H1 (cell line): Measurements from ENCODE around the gene C1D. TPM values are rescaled to one million over a fixed set of nuclear protein-coding genes. Genes with fewer than 3 reads are reported as not detected.
A peak's percentile ranks its signal among the peaks of the same experiment; 100 is the strongest.

Source experiments
- CTCF ChIA-PET: fragments of 300-600 bp; sonication (Branson Sonifier 250); formaldehyde crosslinking; loops from one replicate; lab custom pipeline; 2021; ENCODE audit not compliant: partially characterized antibody; lab: Charles Lee
- POLR2A ChIA-PET: fragments of 300-600 bp; sonication (Branson Sonifier 250); formaldehyde crosslinking; loops from one replicate; lab custom pipeline; 2021; ENCODE audit warnings: inconsistent platforms; ENCODE audit not compliant: partially characterized antibody; lab: Charles Lee
- DNase-seq, 2 experiments: peaks; one replicate each; pipeline versions ENCODE4 v3.0.0 to v3.0.0-alpha.2; 2010 to 2022; ENCODE audit warnings: low spot score in 2 of 2, low read depth in 1 of 2, mixed read lengths in 1 of 2
- FAIRE-seq: peaks from 2 replicates; lab custom pipeline; 2011; peaks lifted over from hg19 to GRCh38; lab: Jason Lieb, UNC
- H2AFZ ChIP-seq: 2 replicates; pipeline ENCODE4 v1.8.1; 2012; ENCODE audit warnings: low read length, inconsistent platforms
- H2AK5ac ChIP-seq: 2 replicates; pipeline ENCODE4 v1.6.1; 2013; ENCODE audit warnings: low read depth, low read length
- H2BK120ac ChIP-seq: replicated peaks from 2 replicates; pipeline ENCODE3; 2013; ENCODE audit warnings: low read depth, low read length, inconsistent platforms
- H2BK12ac ChIP-seq: 2 replicates; pipeline ENCODE4 v1.6.1; 2013; ENCODE audit warnings: low read depth, low read length
- H2BK15ac ChIP-seq: 2 replicates; pipeline ENCODE4 v1.6.1; 2013; ENCODE audit warnings: low read length
- H2BK20ac ChIP-seq: 2 replicates; pipeline ENCODE4 v1.6.1; 2013; ENCODE audit warnings: low read length
- H2BK5ac ChIP-seq: 2 replicates; pipeline ENCODE4 v1.6.1; 2013; ENCODE audit warnings: low read depth, low read length
- H3K14ac ChIP-seq: 2 replicates; pipeline ENCODE4 v1.6.1; 2013; ENCODE audit warnings: inconsistent platforms; ENCODE audit not compliant: insufficient read length
- H3K18ac ChIP-seq: 2 replicates; pipeline ENCODE4 v1.6.1; 2013; ENCODE audit warnings: low read length; ENCODE audit errors: extremely low read depth
- H3K23ac ChIP-seq: 2 replicates; pipeline ENCODE4 v1.6.1; 2013; ENCODE audit warnings: inconsistent platforms; ENCODE audit not compliant: insufficient read length
- H3K23me2 ChIP-seq: 2 replicates; pipeline ENCODE4 v1.6.1; 2013; ENCODE audit warnings: low read depth, low read length
- H3K27ac ChIP-seq: 2 replicates; pipeline ENCODE4 v1.6.1; 2011; ENCODE audit warnings: low read depth, low read length, inconsistent platforms
- H3K27me3 ChIP-seq, 4 experiments: replicated peaks in 1 of 4; 1 replicate in 1 of 4; 2 replicates in 3 of 4; pipeline versions ENCODE4 v1.6.1 to v1.8.1; 2011 to 2013; ENCODE audit warnings: low read length in 3 of 4, mild to moderate bottlenecking in 3 of 4, inconsistent platforms in 2 of 4, mixed read lengths in 2 of 4, moderate library complexity in 1 of 4; ENCODE audit not compliant: control insufficient read depth in 3 of 4, insufficient read depth in 3 of 4; ENCODE audit errors: extremely low read depth in 1 of 4
- H3K36me3 ChIP-seq, 4 experiments: 2 replicates each; pipeline versions ENCODE4 v1.6.1 to v1.8.1; 2011 to 2013; ENCODE audit warnings: mild to moderate bottlenecking in 4 of 4, low read length in 3 of 4, moderate library complexity in 2 of 4, control low read depth in 1 of 4, inconsistent platforms in 1 of 4; ENCODE audit not compliant: insufficient read depth in 4 of 4, control insufficient read depth in 2 of 4
- H3K4ac ChIP-seq: replicated peaks from 2 replicates; pipeline ENCODE3; 2013; ENCODE audit warnings: low read length, low read depth, mixed read lengths, inconsistent platforms; ENCODE audit not compliant: insufficient read length
- H3K4me1 ChIP-seq, 4 experiments: replicated peaks in 1 of 4; 1 replicate in 1 of 4; 2 replicates in 3 of 4; pipeline versions ENCODE4 v1.6.1 to v1.8.1; 2011 to 2013; ENCODE audit warnings: low read length in 3 of 4, inconsistent platforms in 2 of 4, mixed read lengths in 1 of 4; ENCODE audit not compliant: insufficient read depth in 4 of 4, control insufficient read depth in 3 of 4
- H3K4me2 ChIP-seq, 2 experiments: 2 replicates each; pipeline versions ENCODE4 v1.6.1 to v1.8.1; 2011 to 2013; ENCODE audit warnings: low read depth in 2 of 2, low read length in 2 of 2, control low read depth in 1 of 2, inconsistent platforms in 1 of 2, mild to moderate bottlenecking in 1 of 2; ENCODE audit not compliant: insufficient read depth in 1 of 2
- H3K4me3 ChIP-seq, 4 experiments: fragments of 200-600, 300-600 bp in 1 of 4; sonication (generic), shearing (Covaris generic), sonication (Bioruptor Twin) in 1 of 4; 2 replicates each; pipeline versions ENCODE4 v1.5.1 to v1.8.1; 2011 to 2016; ENCODE audit warnings: low read length in 4 of 4, low read depth in 3 of 4, control low read depth in 2 of 4, inconsistent platforms in 2 of 4, mild to moderate bottlenecking in 2 of 4, mixed read lengths in 1 of 4, moderate library complexity in 1 of 4; ENCODE audit not compliant: insufficient read depth in 2 of 4; ENCODE audit errors: extremely low read depth in 1 of 4
- H3K56ac ChIP-seq: replicated peaks from 2 replicates; pipeline ENCODE3; 2013; ENCODE audit warnings: low read depth, mild to moderate bottlenecking, mixed read lengths, low read length, inconsistent platforms; ENCODE audit not compliant: insufficient read length
- H3K79me1 ChIP-seq: 2 replicates; pipeline ENCODE4 v1.6.1; 2013; ENCODE audit warnings: low read depth, low read length, control low read depth
- H3K79me2 ChIP-seq, 2 experiments: 2 replicates each; pipeline versions ENCODE4 v1.6.1 to v1.8.1; 2012 to 2013; ENCODE audit warnings: low read length in 2 of 2, mild to moderate bottlenecking in 2 of 2, inconsistent platforms in 1 of 2; ENCODE audit not compliant: insufficient read depth in 2 of 2, control insufficient read depth in 1 of 2
- H3K9ac ChIP-seq, 4 experiments: replicated peaks in 1 of 4; 1 replicate in 1 of 4; 2 replicates in 3 of 4; pipeline versions ENCODE4 v1.6.1 to v1.8.1; 2011 to 2013; ENCODE audit warnings: low read depth in 3 of 4, low read length in 3 of 4, control low read depth in 2 of 4, mild to moderate bottlenecking in 2 of 4, moderate library complexity in 2 of 4, inconsistent platforms in 1 of 4; ENCODE audit errors: extremely low read depth in 1 of 4
- H3K9me3 ChIP-seq, 2 experiments: 2 replicates each; pipeline versions ENCODE4 v1.6.1 to v1.8.1; 2012 to 2013; ENCODE audit warnings: mild to moderate bottlenecking in 2 of 2, moderate library complexity in 2 of 2, control low read depth in 1 of 2, inconsistent platforms in 1 of 2, low read depth in 1 of 2, low read length in 1 of 2, mixed read lengths in 1 of 2; ENCODE audit not compliant: insufficient read depth in 2 of 2
- H4K20me1 ChIP-seq, 2 experiments: replicated peaks in 1 of 2; 2 replicates each; pipeline versions ENCODE3 to v1.8.1; 2011 to 2013; ENCODE audit warnings: inconsistent platforms in 2 of 2, low read length in 2 of 2, mild to moderate bottlenecking in 1 of 2; ENCODE audit not compliant: insufficient read depth in 2 of 2, control insufficient read depth in 1 of 2
- H4K5ac ChIP-seq: 2 replicates; pipeline ENCODE4 v1.6.1; 2013; ENCODE audit warnings: low read length, low read depth, mixed read lengths, inconsistent platforms; ENCODE audit not compliant: insufficient read length
- H4K8ac ChIP-seq: 2 replicates; pipeline ENCODE4 v1.8.0; 2013; ENCODE audit warnings: mild to moderate bottlenecking, moderate library complexity, low read length, inconsistent platforms; ENCODE audit not compliant: insufficient read depth; ENCODE audit errors: extremely low read depth
- H4K91ac ChIP-seq: replicated peaks from 2 replicates; pipeline ENCODE3; 2013; ENCODE audit warnings: low read length, mixed read lengths, inconsistent platforms; ENCODE audit not compliant: insufficient read length
- ATF3 ChIP-seq: IDR thresholded peaks from 2 replicates; pipeline ENCODE4 v1.6.1; 2011; ENCODE audit warnings: low read depth, mild to moderate bottlenecking, low read length; ENCODE audit not compliant: insufficient read depth
- BACH1 ChIP-seq: IDR thresholded peaks from 2 replicates; pipeline ENCODE4 v1.6.1; 2012; ENCODE audit warnings: low read length, improper control_type of control experiment
- BCL11A ChIP-seq, 2 experiments: IDR thresholded peaks; one replicate each; pipeline ENCODE4 v1.6.1; 2011; ENCODE audit warnings: low read depth in 2 of 2, low read length in 2 of 2, mild to moderate bottlenecking in 2 of 2
- BRCA1 ChIP-seq: IDR thresholded peaks from 2 replicates; pipeline ENCODE4 v1.6.1; 2012; ENCODE audit warnings: low read depth, low read length, improper control_type of control experiment
- CHD2 ChIP-seq: IDR thresholded peaks from 2 replicates; pipeline ENCODE4 v1.6.1; 2012; ENCODE audit warnings: low read length, improper control_type of control experiment
- FOSL1 ChIP-seq: IDR thresholded peaks from 2 replicates; pipeline ENCODE4 v1.6.1; 2011; ENCODE audit warnings: mild to moderate bottlenecking, low read depth, low read length, moderate library complexity; ENCODE audit not compliant: insufficient read depth
- JUN ChIP-seq: IDR thresholded peaks from 2 replicates; pipeline ENCODE4 v1.6.1; 2011; ENCODE audit warnings: low read depth, mild to moderate bottlenecking, improper control_type of control experiment, low read length
- RBBP5 ChIP-seq: IDR thresholded peaks from 2 replicates; pipeline ENCODE4 v1.7.1; 2012; ENCODE audit warnings: low read depth, mild to moderate bottlenecking, inconsistent platforms, low read length, moderate library complexity, borderline replicate concordance
- RXRA ChIP-seq: IDR thresholded peaks from 2 replicates; pipeline ENCODE4 v1.6.1; 2011; ENCODE audit warnings: low read depth, mild to moderate bottlenecking, low read length, moderate library complexity; ENCODE audit not compliant: insufficient read depth
- SIRT6 ChIP-seq: IDR thresholded peaks from one replicate; pipeline ENCODE4 v1.7.1; 2012; ENCODE audit warnings: low read length, inconsistent platforms
- TCF12 ChIP-seq: IDR thresholded peaks from 2 replicates; pipeline ENCODE4 v1.6.1; 2011; ENCODE audit warnings: low read depth, mild to moderate bottlenecking, low read length
- WGBS, 2 experiments: shearing (Covaris generic) in 1 of 2; methylation state at CpG; one replicate each; pipeline versions ENCODE4 v1.1.6 to v1.1.7; 2013 to 2015; ENCODE audit warnings: low lambda C conversion rate in 2 of 2, mixed read lengths in 2 of 2, inconsistent platforms in 1 of 2, low coverage in 1 of 2, missing lambda C conversion rate in 1 of 2; ENCODE audit not compliant: insufficient replicate concordance in 2 of 2, insufficient coverage in 1 of 2, insufficient read length in 1 of 2; ENCODE audit errors: extremely low coverage in 1 of 2, missing lambda C conversion rate in 1 of 2; 5-methylcytosine and 5-hydroxymethylcytosine counted together
- polyA plus RNA-seq, 7 experiments: library from polyadenylated mRNA; depleted of rRNA in 3 of 7; stranded (reverse) in 5 of 7; unstranded in 2 of 7; fragments of >200 nt in 5 of 7; fragments of 200-250 nt in 2 of 7; gene quantifications; 1 replicate in 5 of 7; 2 replicates in 1 of 7; 4 replicates in 1 of 7; pipeline versions ENCODE4 v1.2.1 to v1.2.3, GENCODE V29; 2011 to 2013; ENCODE audit warnings: missing spikeins in 2 of 7, mixed read lengths in 2 of 7
- total RNA-seq: library from RNA; stranded (reverse); fragmentation: NEBNext Ultra II Directional; extraction: Animal tissue kit (Norgen Biotek cat#: 25700); gene quantifications from 2 replicates; pipeline ENCODE4 v1.2.1, GENCODE V29; 2021
- TF ChIP-seq, protein P1 (sequence below), 3 experiments: IDR thresholded peaks; 1 replicate in 2 of 3; 2 replicates in 1 of 3; pipeline versions ENCODE4 v1.5.1 to v1.6.1; 2011; ENCODE audit warnings: low read length in 3 of 3, mild to moderate bottlenecking in 3 of 3, inconsistent platforms in 2 of 3, low read depth in 1 of 3, moderate library complexity in 1 of 3; ENCODE audit not compliant: insufficient read depth in 1 of 3; ENCODE audit errors: control extremely low read depth in 1 of 3

The C1D gene
- total and polyA plus RNA-seq, 2 of the 8 experiments (the other 6 are each of a cell fraction or from before 2014, with no cell fraction given) = 17.5 to 24.1 TPM

GRCh38 chr2:68086166-68086565, 23.4 kb upstream of the C1D start:
- H3K4ac ChIP-seq = no peak overlapping the region
- 86% methylated on average over 4 of the region's 4 CpGs; no CpG with 5 or more reads in 1 of the 2 experiments for WGBS, 2 experiments
- no peak overlapping the region for H3K9ac ChIP-seq
- DNase-seq (no peak), FAIRE-seq (no peak)
- no peak overlapping the region for H3K14ac ChIP-seq
- no peak overlapping the region for H4K91ac ChIP-seq
- no peaks in the 10 kb centered on the region for H3K79me1 ChIP-seq
- H4K20me1 ChIP-seq = no peaks in the 10 kb centered on the region
- no peaks in the 10 kb centered on the region for H3K36me3 ChIP-seq
- H2BK20ac ChIP-seq = no peak overlapping the region
- no peak overlapping the region for H2BK5ac ChIP-seq
- H3K9me3 ChIP-seq = no peaks in the 10 kb centered on the region
- no peaks in the 10 kb centered on the region for H3K23me2 ChIP-seq
- no peak overlapping the region for H3K56ac ChIP-seq
- H2BK15ac ChIP-seq = no peak overlapping the region
- H3K79me2 ChIP-seq = no peaks in the 10 kb centered on the region
- no peak overlapping the region for H3K18ac ChIP-seq
- H3K4me1 ChIP-seq = 0 out of 7 replicates have a peak, but pooled peaks cover 0 to 3% (median 0%) of the 10 kb centered on the region in 4 experiments
- H3K4me2 ChIP-seq = no peak overlapping the region
- no peak overlapping the region for H4K8ac ChIP-seq
- H3K23ac ChIP-seq = no peak overlapping the region
- no peak overlapping the region for H3K27ac ChIP-seq
- H2AFZ ChIP-seq = no peak overlapping the region
- no peak overlapping the region for H3K4me3 ChIP-seq
- H3K27me3 ChIP-seq = no peaks in the 10 kb centered on the region
- H4K5ac ChIP-seq = no peak overlapping the region
- POLR2A ChIA-PET = no interaction called here
- H2AK5ac ChIP-seq = no peak overlapping the region
- H2BK12ac ChIP-seq = no peak overlapping the region
- peak overlapping the region; percentile 33 for H2BK120ac ChIP-seq
- CTCF ChIA-PET = interaction anchor here (0.9 to 1.1 kb wide), 2 partner anchors 13 to 36 kb away, joined by 3 to 4 read pairs; no protein-coding TSS in a partner anchor
- TF ChIP-seq RBBP5 (no peak), CHD2 (no peak), ATF3 (no peak), RXRA (no peak), FOSL1 (no peak), TCF12 (no peak), BRCA1 (no peak), JUN (no peak), BCL11A (IDR thresholded peaks at IDR 0.05; ENCODE audit: low read depth in 2 of 2, low read length in 2 of 2) (no peak), SIRT6 (no peak), BACH1 (no peak)
- TF ChIP-seq, protein P1, sequence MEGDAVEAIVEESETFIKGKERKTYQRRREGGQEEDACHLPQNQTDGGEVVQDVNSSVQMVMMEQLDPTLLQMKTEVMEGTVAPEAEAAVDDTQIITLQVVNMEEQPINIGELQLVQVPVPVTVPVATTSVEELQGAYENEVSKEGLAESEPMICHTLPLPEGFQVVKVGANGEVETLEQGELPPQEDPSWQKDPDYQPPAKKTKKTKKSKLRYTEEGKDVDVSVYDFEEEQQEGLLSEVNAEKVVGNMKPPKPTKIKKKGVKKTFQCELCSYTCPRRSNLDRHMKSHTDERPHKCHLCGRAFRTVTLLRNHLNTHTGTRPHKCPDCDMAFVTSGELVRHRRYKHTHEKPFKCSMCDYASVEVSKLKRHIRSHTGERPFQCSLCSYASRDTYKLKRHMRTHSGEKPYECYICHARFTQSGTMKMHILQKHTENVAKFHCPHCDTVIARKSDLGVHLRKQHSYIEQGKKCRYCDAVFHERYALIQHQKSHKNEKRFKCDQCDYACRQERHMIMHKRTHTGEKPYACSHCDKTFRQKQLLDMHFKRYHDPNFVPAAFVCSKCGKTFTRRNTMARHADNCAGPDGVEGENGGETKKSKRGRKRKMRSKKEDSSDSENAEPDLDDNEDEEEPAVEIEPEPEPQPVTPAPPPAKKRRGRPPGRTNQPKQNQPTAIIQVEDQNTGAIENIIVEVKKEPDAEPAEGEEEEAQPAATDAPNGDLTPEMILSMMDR (IDR thresholded peaks at IDR 0.05; ENCODE audit: control extremely low read depth in 1 of 3, insufficient read depth in 1 of 3, low read depth in 1 of 3, low read length in 3 of 3) = no peak
